NCI-H2081 (cell line): Measurements from ENCODE around the gene ADAMTS2.

Experiments used
- DNase-seq, 2 experiments: peaks; one replicate each; lab custom pipeline; 2025; lab: John Stamatoyannopoulos, UW

The ADAMTS2 gene

GRCh38 chr5:179139111-179139935 lies 205.9 kb downstream of the ADAMTS2 start:
- DNase-seq: no peak

DNA sequence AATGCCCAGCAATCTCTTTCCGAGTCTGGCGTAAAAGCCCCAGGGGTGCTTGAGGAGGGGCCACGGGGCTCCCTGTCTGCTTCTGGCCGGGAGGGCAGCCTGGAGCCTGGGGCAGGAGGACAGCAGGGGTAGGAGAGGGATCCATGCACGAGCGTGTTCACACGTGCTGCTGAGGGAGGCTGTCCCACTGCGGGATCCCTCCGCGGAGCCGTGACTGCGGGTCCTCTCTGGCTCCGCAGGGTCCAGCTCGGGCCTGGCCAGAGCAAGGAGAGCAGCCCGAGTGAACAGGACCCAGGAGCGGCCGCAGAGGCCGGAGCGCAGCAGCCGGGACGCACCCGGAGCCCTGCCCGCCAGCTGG lies 206.7 kb downstream of the ADAMTS2 start:
- DNase-seq: no peak

GRCh38 chr5:179137643-179138567 lies 207.4 kb downstream of the ADAMTS2 start:
- no peak for DNase-seq

DNA sequence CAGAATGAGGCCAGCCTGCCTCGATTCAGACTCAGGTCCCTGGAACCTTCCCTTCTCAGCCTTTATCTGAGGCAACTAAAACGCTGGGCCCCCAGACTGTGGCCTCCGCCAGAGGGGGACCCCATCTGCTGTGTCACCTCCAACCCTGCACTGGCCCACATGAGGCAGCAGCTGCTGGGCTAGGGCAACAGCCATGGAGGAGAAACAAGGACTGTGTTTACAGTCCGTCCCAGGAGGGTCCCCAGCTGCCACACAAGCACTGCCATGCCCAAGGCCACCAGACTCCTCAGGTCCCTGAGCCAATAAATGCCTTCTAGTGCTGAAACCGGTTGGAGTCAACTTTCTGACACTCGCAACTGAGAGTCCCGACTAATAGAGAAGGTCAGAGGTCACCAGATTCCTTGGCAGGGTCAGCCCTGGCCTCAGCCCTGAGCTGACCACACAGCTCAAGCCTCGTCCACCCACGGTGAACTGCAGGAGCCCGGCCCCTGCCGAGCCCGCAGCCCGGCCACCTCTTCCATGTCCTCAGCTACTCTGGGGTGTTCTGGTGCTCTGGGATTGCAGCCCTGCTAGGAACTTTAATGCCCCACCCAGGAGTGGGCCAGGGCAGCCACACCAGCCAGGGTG lies 208.1 kb downstream of the ADAMTS2 start:
- no peak for DNase-seq

- no peak for DNase-seq
These were observed 209.6 kb downstream of the ADAMTS2 start for GRCh38 chr5:179135441-179136215.

DNA sequence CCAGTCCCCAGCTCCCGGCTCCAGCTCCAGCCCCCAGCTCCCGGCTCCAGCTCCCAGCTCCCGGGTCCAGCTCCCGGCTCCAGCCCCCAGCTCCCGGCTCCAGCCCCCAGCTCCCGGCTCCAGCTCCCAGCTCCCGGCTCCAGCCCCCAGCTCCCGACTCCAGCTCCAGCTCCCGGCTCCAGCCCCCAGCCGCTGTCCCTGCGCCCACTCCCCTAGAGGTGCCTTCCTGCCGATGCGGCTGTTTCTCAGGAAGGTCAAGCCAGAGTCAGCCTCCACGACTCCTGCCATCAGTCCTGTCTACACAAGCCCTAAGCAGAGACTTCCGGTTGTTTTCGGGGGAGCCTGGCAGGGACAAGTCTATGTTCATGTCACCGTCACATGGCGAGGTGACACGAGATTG lies 210.3 kb downstream of the ADAMTS2 start:
- DNase-seq: no peak

- DNase-seq: no peak
These were observed 210.8 kb downstream of the ADAMTS2 start for GRCh38 chr5:179134511-179134910.

DNA sequence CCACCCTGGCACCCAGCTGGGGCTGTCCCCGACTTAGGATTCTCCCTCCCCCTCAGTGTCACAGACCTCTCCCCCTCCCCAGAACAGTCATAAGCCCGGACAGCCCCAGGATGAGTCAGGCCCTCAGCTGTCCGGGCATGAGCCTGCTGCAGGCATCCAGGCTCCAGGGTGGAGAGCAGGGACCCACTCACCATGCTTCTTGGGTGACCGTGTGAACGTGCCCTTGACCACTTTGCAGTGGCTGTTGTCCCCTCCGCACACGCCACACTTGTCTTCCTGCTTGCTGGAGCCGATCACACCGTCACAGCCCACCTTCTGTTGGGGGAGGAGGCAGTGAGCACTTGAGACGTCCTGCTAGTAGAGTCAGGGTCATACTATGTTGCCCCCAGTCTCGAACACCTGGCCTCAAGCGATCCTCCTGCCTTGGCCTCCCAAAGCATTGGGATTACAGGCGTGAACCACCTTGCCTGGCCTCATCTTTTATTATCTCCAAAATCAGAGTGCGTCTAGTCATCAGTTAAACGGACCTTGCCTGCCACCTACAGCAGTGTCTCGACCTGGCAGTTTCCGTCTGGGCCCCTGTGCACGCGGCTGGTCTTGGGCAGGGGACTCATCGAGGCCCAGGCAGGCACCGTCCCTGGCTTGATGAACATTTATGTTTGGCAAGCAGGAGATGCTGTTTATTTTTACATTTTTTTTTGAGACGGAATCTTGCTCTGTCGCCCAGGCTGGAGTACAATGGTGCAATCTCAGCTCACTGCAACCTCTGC lies 212.5 kb downstream of the ADAMTS2 start:
- no peak for DNase-seq

GRCh38 chr5:179131886-179132585 lies 213.2 kb downstream of the ADAMTS2 start:
- DNase-seq: no peak

DNA sequence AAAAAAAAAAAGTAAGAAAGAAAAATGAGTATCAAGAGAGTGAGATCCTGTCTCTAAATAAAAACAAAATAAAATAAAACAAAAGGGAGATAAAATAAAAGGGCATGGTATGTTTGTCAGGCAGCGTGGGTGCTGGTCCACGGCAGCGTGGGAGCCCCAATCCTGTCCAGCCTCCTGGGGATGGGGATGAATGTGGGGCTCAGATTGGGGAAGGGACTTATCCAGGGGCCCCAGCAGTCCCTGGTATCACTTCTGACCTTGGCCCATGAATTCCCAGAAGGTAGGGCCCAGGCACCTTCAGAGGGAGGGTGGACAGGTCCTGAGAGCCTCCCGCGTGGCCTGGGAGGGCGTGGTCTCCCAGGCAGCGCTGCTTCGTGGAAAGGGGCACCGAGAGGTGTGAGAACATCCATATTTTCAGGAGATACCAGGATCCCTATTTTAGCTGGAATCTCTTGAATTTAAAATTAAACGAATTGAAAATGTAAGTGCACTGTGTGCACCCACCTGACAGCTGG lies 213.9 kb downstream of the ADAMTS2 start:
- no peak for DNase-seq

GRCh38 chr5:179130101-179130681 lies 215.1 kb downstream of the ADAMTS2 start:
- no peak for DNase-seq

DNA sequence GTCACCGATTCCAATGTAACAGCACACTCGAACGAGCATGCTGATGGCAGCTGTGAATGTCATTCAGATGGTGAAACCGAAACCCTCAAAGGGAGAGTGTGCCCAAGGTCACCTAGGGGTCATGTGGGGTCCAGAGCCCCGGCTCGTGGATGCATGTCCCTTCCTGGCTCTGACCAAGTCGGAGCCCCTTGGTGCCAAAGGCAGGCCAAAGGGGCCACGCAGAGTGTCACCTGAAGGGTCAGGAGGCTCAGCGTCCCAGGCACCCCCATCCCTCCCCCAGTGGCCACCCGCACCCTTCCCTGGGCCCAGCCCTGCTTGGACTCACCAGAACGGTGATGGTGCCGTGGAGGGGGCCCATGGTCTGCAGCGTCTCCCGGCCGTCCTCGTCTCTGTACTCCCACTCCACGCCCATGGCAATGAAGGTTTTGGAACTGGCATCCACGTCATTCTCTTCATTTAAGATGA lies 215.6 kb downstream of the ADAMTS2 start:
- DNase-seq: no peak

DNA sequence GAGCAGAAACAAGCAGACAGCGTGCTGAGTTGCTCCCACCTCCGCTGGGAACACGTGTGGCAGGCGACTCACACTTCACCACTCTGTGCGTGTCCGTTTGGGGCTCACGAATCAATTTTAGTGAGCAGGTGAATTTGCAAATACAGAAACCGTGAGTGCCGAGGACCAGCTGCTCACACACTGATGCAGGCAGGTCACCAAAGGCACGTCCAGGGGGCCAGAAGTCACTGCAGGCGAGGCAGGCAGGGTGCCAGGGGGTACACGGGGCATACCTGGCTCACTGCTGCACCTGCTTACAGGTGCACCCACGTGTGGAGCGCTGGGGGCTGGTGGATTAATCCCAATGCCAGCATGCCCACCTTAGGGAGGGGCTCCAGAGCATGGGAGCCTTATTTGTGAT lies 216.3 kb downstream of the ADAMTS2 start:
- DNase-seq: no peak

- no peak for DNase-seq
These were observed 217.3 kb downstream of the ADAMTS2 start for GRCh38 chr5:179128041-179128365.

DNA sequence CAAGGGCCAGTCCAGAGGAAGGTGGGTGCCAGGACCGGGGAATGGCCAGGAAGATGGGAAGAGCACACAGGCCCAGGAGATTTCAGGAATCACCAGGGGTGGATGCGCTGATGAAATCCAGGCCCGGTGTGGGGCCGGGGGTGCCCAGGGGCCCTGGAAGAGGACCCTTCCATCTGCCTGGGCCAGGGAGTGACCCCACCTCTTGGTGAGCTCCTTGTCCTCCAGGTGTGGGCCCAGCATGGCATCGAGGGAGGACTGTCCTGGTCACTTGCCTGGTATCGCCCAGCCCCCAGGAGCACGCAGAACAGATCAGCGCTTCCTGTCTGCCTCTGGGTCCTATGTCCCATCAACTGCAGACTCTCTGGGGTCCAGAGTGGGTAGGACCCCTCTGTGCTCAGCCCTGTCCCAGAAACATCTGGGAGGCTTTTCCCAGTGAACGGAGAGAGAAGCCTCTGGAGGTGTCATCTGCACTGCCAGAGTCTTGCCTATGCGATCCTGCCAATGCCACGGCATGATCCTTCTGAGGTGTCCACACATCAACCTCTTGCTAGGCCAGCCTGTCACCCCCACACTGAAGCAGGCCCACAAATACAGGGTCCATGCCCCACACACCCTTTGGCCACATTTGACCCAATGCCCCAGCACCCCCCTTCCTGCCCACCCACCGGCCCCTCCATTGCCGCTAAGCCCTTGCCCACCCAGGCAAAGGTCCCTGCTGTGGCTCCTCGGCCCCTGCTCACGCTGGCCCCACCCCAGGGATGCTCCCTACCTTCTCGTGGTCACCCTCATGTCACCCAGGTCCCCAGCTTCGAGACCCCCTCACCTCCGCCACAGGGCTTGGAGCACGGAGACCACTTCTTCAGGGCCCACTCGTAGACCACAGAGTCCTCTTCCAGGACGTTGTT lies 217.9 kb downstream of the ADAMTS2 start:
- no peak for DNase-seq

GRCh38 chr5:179126506-179126991 lies 218.7 kb downstream of the ADAMTS2 start:
- no peak for DNase-seq

- DNase-seq: no peak
These were observed 219.3 kb downstream of the ADAMTS2 start for GRCh38 chr5:179125789-179126505.
